ENCODE data around the gene DRGX.

DNA sequence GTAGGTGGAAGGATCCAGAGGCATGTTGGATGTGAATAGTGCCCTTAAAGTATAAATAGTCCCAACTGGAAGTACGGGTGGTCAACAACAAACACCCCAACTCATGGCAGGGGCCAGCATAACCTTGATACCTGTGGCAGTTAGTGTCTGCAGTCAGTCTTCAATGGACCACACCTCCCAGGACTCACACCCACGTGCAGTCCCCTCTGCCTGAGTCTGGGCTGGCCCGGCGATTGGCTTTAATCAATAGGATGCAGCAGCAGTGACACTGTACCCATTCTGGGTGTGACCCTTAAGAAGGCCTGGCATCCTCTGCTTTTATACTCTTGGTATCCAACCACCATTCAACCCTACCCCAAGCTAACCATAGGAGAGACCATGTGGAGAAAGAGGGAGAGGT, 18.6 kb downstream of the DRGX start:
- no peak for TF ChIP-seq POLR2A (IDR thresholded peaks at IDR 0.05)
- TF ChIP-seq, protein P1, sequence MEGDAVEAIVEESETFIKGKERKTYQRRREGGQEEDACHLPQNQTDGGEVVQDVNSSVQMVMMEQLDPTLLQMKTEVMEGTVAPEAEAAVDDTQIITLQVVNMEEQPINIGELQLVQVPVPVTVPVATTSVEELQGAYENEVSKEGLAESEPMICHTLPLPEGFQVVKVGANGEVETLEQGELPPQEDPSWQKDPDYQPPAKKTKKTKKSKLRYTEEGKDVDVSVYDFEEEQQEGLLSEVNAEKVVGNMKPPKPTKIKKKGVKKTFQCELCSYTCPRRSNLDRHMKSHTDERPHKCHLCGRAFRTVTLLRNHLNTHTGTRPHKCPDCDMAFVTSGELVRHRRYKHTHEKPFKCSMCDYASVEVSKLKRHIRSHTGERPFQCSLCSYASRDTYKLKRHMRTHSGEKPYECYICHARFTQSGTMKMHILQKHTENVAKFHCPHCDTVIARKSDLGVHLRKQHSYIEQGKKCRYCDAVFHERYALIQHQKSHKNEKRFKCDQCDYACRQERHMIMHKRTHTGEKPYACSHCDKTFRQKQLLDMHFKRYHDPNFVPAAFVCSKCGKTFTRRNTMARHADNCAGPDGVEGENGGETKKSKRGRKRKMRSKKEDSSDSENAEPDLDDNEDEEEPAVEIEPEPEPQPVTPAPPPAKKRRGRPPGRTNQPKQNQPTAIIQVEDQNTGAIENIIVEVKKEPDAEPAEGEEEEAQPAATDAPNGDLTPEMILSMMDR (IDR thresholded peaks at IDR 0.05) = no peak

All from uterus (tissue), 2 donors.